Ovary (tissue), 3 donors: ENCODE measurements around the gene LMF1.

ENCODE experiments used
- CTCF ChIP-seq, 3 donors: fragments of 450-650 bp in 2 of 3; fragments of 200-600 bp in 1 of 3; IDR thresholded peaks; one replicate each; pipeline versions ENCODE4 v1.5.1 to v1.8.0; 2016 to 2022; ENCODE audit warnings: antibody characterized with exemption in 3 of 3, mild to moderate bottlenecking in 1 of 3
- EP300 ChIP-seq: sonication (generic); formaldehyde crosslinking; IDR thresholded peaks from one replicate; pipeline ENCODE4 v1.6.1; 2017; ENCODE audit warnings: antibody characterized with exemption
- donor health status: DM: no; HTN: no; CAD: no.

- TF ChIP-seq CTCF (IDR thresholded peaks at IDR 0.05) (no peak), EP300 (no peak)
These were observed 85.4 kb downstream of the LMF1 start for GRCh38 chr16:885391-885790.
